ENCODE results near the gene PATJ.

The PATJ gene

GRCh38 chr1:62045574-62045973, 303.3 kb downstream of the PATJ start:
- DNase-seq (ENCODE audit: low read depth) = no peak

- no peak for DNase-seq (ENCODE audit: low read depth)
Measured at GRCh38 chr1:62046927-62047326, 304.6 kb downstream of the PATJ start.

GRCh38 chr1:62050165-62050564, 307.9 kb downstream of the PATJ start:
- DNase-seq (ENCODE audit: low read depth) = no peak

GRCh38 chr1:62052946-62053345, 310.7 kb downstream of the PATJ start:
- no peak for DNase-seq (ENCODE audit: low read depth)

- no peak for DNase-seq (ENCODE audit: low read depth)
Measured at GRCh38 chr1:62054188-62054587, 311.9 kb downstream of the PATJ start.

- DNase-seq (ENCODE audit: low read depth) = no peak
Measured at GRCh38 chr1:62057230-62057629, 314.9 kb downstream of the PATJ start.

GRCh38 chr1:62057641-62058290, 315.5 kb downstream of the PATJ start:
- no peak for DNase-seq (ENCODE audit: low read depth)

GRCh38 chr1:62058956-62059355, 316.7 kb downstream of the PATJ start:
- no peak for DNase-seq (ENCODE audit: low read depth)

GRCh38 chr1:62062087-62062486, 319.8 kb downstream of the PATJ start:
- no peak for DNase-seq (ENCODE audit: low read depth)

- no peak for DNase-seq (ENCODE audit: low read depth)
Measured at GRCh38 chr1:62064829-62065407, 322.6 kb downstream of the PATJ start.

GRCh38 chr1:62066713-62067112, 324.4 kb downstream of the PATJ start:
- no peak for DNase-seq (ENCODE audit: low read depth)

GRCh38 chr1:62068416-62068843, 326.1 kb downstream of the PATJ start:
- DNase-seq (ENCODE audit: low read depth) = no peak

- no peak for DNase-seq (ENCODE audit: low read depth)
Measured at GRCh38 chr1:62068978-62069377, 326.7 kb downstream of the PATJ start.

GRCh38 chr1:62070384-62071011, 328.2 kb downstream of the PATJ start:
- DNase-seq (ENCODE audit: low read depth) = no peak

- no peak for DNase-seq (ENCODE audit: low read depth)
Measured at GRCh38 chr1:62071695-62072094, 329.4 kb downstream of the PATJ start.

- no peak for DNase-seq (ENCODE audit: low read depth)
Measured at GRCh38 chr1:62076286-62076685, 334.0 kb downstream of the PATJ start.

GRCh38 chr1:62077821-62078220, 335.5 kb downstream of the PATJ start:
- no peak for DNase-seq (ENCODE audit: low read depth)

GRCh38 chr1:62082456-62083363, 340.4 kb downstream of the PATJ start:
- DNase-seq (ENCODE audit: low read depth) = peak; percentile 24

- no peak for DNase-seq (ENCODE audit: low read depth)
Measured at GRCh38 chr1:62084310-62084890, 342.1 kb downstream of the PATJ start.

GRCh38 chr1:62088439-62088838, 346.2 kb downstream of the PATJ start:
- no peak for DNase-seq (ENCODE audit: low read depth)

- no peak for DNase-seq (ENCODE audit: low read depth)
Measured at GRCh38 chr1:62089570-62089969, 347.3 kb downstream of the PATJ start.

- no peak for DNase-seq (ENCODE audit: low read depth)
Measured at GRCh38 chr1:62090016-62090415, 347.7 kb downstream of the PATJ start.

All from activated T-cell treated with anti-CD3 and anti-CD28 coated beads for 1 hour (primary cell).